Cardiac fibroblast (primary cell): Measurements from ENCODE around the gene NRCAM.
A peak's percentile ranks its signal among the peaks of the same experiment; 100 is the strongest.

Experiments
- DNase-seq, 2 donors: peaks; one replicate each; pipeline versions ENCODE4 v3.0.0 to v3.0.0-alpha.2; 2010; ENCODE audit warnings: low read depth in 2 of 2
- H3K4me3 ChIP-seq, 2 donors: replicated peaks in 1 of 2; 1 replicate in 1 of 2; 2 replicates in 1 of 2; pipeline ENCODE4 v1.5.1; 2011; ENCODE audit warnings: low read depth in 2 of 2, low read length in 2 of 2, mild to moderate bottlenecking in 2 of 2, moderate library complexity in 1 of 2
- TF ChIP-seq, protein P1 (sequence below): IDR thresholded peaks from one replicate; pipeline ENCODE4 v1.5.1; 2011; ENCODE audit warnings: low read depth, mild to moderate bottlenecking, low read length, inconsistent platforms

Gene NRCAM

DNA sequence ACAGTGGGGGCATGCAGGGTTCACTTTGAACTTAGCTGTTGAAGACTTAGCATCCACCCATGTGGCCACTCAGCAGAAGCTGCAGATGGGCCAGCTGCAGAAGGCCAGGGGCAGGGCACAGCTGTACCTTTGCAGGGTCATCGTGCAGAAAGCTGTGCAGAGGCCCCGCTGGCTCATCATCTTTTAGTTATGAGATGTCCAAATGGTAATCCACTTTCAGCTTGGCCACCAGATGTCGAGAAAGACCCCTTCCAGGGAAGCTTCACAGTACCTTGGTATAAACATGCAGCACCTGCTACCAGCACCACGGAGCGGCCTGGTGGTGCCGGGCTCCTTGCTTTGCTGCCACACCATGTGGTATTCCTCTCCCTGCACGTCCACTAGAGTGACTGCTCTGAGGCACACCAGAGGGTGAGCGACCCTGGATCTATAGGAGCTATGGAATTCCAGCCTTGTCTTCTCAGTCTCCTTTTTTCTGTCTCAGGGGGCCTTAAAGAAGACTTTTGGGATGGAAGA is 251.9 kb downstream of the NRCAM start:
- no peak overlapping the region for H3K4me3 ChIP-seq
- TF ChIP-seq, protein P1, sequence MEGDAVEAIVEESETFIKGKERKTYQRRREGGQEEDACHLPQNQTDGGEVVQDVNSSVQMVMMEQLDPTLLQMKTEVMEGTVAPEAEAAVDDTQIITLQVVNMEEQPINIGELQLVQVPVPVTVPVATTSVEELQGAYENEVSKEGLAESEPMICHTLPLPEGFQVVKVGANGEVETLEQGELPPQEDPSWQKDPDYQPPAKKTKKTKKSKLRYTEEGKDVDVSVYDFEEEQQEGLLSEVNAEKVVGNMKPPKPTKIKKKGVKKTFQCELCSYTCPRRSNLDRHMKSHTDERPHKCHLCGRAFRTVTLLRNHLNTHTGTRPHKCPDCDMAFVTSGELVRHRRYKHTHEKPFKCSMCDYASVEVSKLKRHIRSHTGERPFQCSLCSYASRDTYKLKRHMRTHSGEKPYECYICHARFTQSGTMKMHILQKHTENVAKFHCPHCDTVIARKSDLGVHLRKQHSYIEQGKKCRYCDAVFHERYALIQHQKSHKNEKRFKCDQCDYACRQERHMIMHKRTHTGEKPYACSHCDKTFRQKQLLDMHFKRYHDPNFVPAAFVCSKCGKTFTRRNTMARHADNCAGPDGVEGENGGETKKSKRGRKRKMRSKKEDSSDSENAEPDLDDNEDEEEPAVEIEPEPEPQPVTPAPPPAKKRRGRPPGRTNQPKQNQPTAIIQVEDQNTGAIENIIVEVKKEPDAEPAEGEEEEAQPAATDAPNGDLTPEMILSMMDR: no peak
- DNase-seq: no peak

DNA sequence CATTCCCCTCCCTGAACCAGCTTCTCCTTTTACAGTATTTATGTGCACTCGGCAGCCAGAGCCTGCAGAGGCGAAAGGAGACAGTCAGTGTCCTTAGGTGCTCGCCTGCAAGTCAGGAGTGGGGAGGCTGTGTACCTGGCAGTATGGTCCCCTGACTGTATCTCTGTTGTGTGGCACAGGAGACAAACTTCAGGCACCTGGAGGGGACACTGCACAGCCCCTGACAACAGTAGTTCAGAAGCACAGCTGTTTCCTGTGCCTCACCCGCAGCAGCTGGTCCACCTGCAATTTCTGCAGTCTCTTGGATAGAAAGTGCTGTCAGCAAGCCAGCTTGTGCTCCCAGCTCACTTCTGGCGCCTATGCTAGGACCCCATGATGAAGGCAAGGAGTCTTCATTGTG is 252.7 kb downstream of the NRCAM start:
- DNase-seq: no peak
- TF ChIP-seq, protein P1: no peak
- H3K4me3 ChIP-seq: no peak overlapping the region

- no peak overlapping the region for H3K4me3 ChIP-seq
- TF ChIP-seq, protein P1: no peak
- DNase-seq: no peak
Observed at GRCh38 chr7:108202743-108203142, 253.5 kb downstream of the NRCAM start.

DNA sequence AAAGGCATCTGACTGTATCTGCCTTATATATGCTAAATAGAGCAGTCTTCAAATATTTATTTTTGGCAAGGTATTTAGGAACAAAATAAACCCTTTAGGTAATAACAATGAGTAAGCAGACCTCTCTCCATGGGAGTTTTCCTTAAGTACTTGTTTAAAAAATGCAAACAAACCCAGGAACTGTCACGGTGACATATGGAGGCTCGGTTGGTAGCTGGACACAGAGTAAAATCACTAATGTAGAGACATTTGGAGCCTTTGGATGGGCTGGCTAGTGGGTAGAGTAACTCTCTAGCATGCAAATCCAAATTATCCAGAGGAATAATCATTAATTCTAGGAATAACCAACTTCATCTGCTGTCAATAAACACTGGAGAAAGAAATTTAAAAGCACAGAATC is 254.5 kb downstream of the NRCAM start:
- TF ChIP-seq, protein P1: no peak
- DNase-seq: no peak
- H3K4me3 ChIP-seq: no peak overlapping the region

- TF ChIP-seq, protein P1: no peak
- peak in 1 of 2 donors; percentile 68 for DNase-seq
- H3K4me3 ChIP-seq: no peak overlapping the region
Observed at GRCh38 chr7:108200326-108200725, 255.9 kb downstream of the NRCAM start.

GRCh38 chr7:108197371-108198091 is 258.7 kb downstream of the NRCAM start:
- TF ChIP-seq, protein P1: no peak
- peak in 1 of 2 donors; percentile 52 for DNase-seq
- H3K4me3 ChIP-seq: no peak overlapping the region
